Measurements from ENCODE around the gene LIMS2.

The LIMS2 gene

GRCh38 chr2:127655209-127656073, 19.9 kb downstream of the LIMS2 start:
- Histone ChIP-seq H3K36me3 (ENCODE audit: insufficient read depth, insufficient read length, low read length) (peaks cover 33% of the 10 kb centered on the region), H3K27me3 (ENCODE audit: insufficient read depth, insufficient read length) (no peaks in the 10 kb centered on the region), H3K9me3 (ENCODE audit: insufficient read depth, low read length) (no peaks in the 10 kb centered on the region; the same call in 1 of the 2 replicates), H3K4me3 (ENCODE audit: insufficient read length, low read depth) (no peak overlapping the region), H3K9ac (ENCODE audit: insufficient read length, low read depth) (no peak overlapping the region), H3K4me1 (ENCODE audit: insufficient read depth, insufficient read length) (peaks cover 13% of the 10 kb centered on the region)
- no peak for DNase-seq (ENCODE audit: low read depth, low spot score)
- TF ChIP-seq SUZ12 (IDR thresholded peaks at IDR 0.05; ENCODE audit: extremely low read depth, insufficient read depth, insufficient read length) (no peak), ZNF274 (IDR thresholded peaks at IDR 0.05; ENCODE audit: low read depth, low read length) (no peak), YY1 (IDR thresholded peaks at IDR 0.05; ENCODE audit: insufficient read depth, insufficient read length) (no peak)

- Histone ChIP-seq H3K36me3 (ENCODE audit: insufficient read depth, insufficient read length, low read length) (peaks cover 36% of the 10 kb centered on the region), H3K9ac (ENCODE audit: insufficient read length, low read depth) (no peak overlapping the region), H3K4me3 (ENCODE audit: insufficient read length, low read depth) (no peak overlapping the region), H3K4me1 (ENCODE audit: insufficient read depth, insufficient read length) (peaks cover 19% of the 10 kb centered on the region), H3K27me3 (ENCODE audit: insufficient read depth, insufficient read length) (no peaks in the 10 kb centered on the region), H3K9me3 (ENCODE audit: insufficient read depth, low read length) (no peaks in the 10 kb centered on the region; the same call in 1 of the 2 replicates)
- no peak for DNase-seq (ENCODE audit: low read depth, low spot score)
- TF ChIP-seq ZNF274 (IDR thresholded peaks at IDR 0.05; ENCODE audit: low read depth, low read length) (no peak), YY1 (IDR thresholded peaks at IDR 0.05; ENCODE audit: insufficient read depth, insufficient read length) (no peak), SUZ12 (IDR thresholded peaks at IDR 0.05; ENCODE audit: extremely low read depth, insufficient read depth, insufficient read length) (no peak)
Measured at GRCh38 chr2:127654838-127655175, 20.5 kb downstream of the LIMS2 start.

- no peaks in the 10 kb centered on the region for H3K9me3 ChIP-seq (ENCODE audit: insufficient read depth, low read length)
- no peak for TF ChIP-seq YY1 (IDR thresholded peaks at IDR 0.05; ENCODE audit: insufficient read depth, insufficient read length)
- no peak for TF ChIP-seq SUZ12 (IDR thresholded peaks at IDR 0.05; ENCODE audit: extremely low read depth, insufficient read depth, insufficient read length)
- TF ChIP-seq ZNF274 (IDR thresholded peaks at IDR 0.05; ENCODE audit: low read depth, low read length): no peak
Measured at GRCh38 chr2:127654084-127654837, 21.1 kb downstream of the LIMS2 start.

GRCh38 chr2:127653421-127654083, 21.8 kb downstream of the LIMS2 start:
- Histone ChIP-seq H3K4me1 (ENCODE audit: insufficient read depth, insufficient read length) (peaks cover 20% of the 10 kb centered on the region), H3K27me3 (ENCODE audit: insufficient read depth, insufficient read length) (no peaks in the 10 kb centered on the region), H3K9ac (ENCODE audit: insufficient read length, low read depth) (no peak overlapping the region), H3K36me3 (ENCODE audit: insufficient read depth, insufficient read length, low read length) (peaks cover 34% of the 10 kb centered on the region), H3K4me3 (ENCODE audit: insufficient read length, low read depth) (no peak overlapping the region), H3K9me3 (ENCODE audit: insufficient read depth, low read length) (no peaks in the 10 kb centered on the region)
- no peak for DNase-seq (ENCODE audit: low read depth, low spot score)
- no peak for TF ChIP-seq YY1 (IDR thresholded peaks at IDR 0.05; ENCODE audit: insufficient read depth, insufficient read length)

More at GRCh38 chr2:127654084-127654837, 21.1 kb downstream of the LIMS2 start:
- Histone ChIP-seq H3K4me1 (ENCODE audit: insufficient read depth, insufficient read length) (peaks cover 23% of the 10 kb centered on the region), H3K27me3 (ENCODE audit: insufficient read depth, insufficient read length) (no peaks in the 10 kb centered on the region), H3K4me3 (ENCODE audit: insufficient read length, low read depth) (no peak overlapping the region), H3K9ac (ENCODE audit: insufficient read length, low read depth) (no peak overlapping the region), H3K36me3 (ENCODE audit: insufficient read depth, insufficient read length, low read length) (peaks cover 36% of the 10 kb centered on the region)
- DNase-seq (ENCODE audit: low read depth, low spot score): no peak

GRCh38 chr2:127652786-127653357, 22.5 kb downstream of the LIMS2 start:
- Histone ChIP-seq H3K4me1 (ENCODE audit: insufficient read depth, insufficient read length) (peaks cover 25% of the 10 kb centered on the region), H3K9ac (ENCODE audit: insufficient read length, low read depth) (no peak overlapping the region), H3K36me3 (ENCODE audit: insufficient read depth, insufficient read length, low read length) (peaks cover 34% of the 10 kb centered on the region), H3K9me3 (ENCODE audit: insufficient read depth, low read length) (no peaks in the 10 kb centered on the region), H3K4me3 (ENCODE audit: insufficient read length, low read depth) (no peak overlapping the region), H3K27me3 (ENCODE audit: insufficient read depth, insufficient read length) (no peaks in the 10 kb centered on the region)
- DNase-seq (ENCODE audit: low read depth, low spot score): no peak
- TF ChIP-seq YY1 (IDR thresholded peaks at IDR 0.05; ENCODE audit: insufficient read depth, insufficient read length) (no peak), SUZ12 (IDR thresholded peaks at IDR 0.05; ENCODE audit: extremely low read depth, insufficient read depth, insufficient read length) (no peak), ZNF274 (IDR thresholded peaks at IDR 0.05; ENCODE audit: low read depth, low read length) (no peak)

- H3K9ac ChIP-seq (ENCODE audit: insufficient read length, low read depth): no peak overlapping the region
- DNase-seq (ENCODE audit: low read depth, low spot score): no peak
- no peak overlapping the region for H3K4me3 ChIP-seq (ENCODE audit: insufficient read length, low read depth)
- peaks cover 32% of the 10 kb centered on the region for H3K4me1 ChIP-seq (ENCODE audit: insufficient read depth, insufficient read length)
- no peaks in the 10 kb centered on the region for H3K9me3 ChIP-seq (ENCODE audit: insufficient read depth, low read length)
- no peak for TF ChIP-seq SUZ12 (IDR thresholded peaks at IDR 0.05; ENCODE audit: extremely low read depth, insufficient read depth, insufficient read length)
- no peak for TF ChIP-seq ZNF274 (IDR thresholded peaks at IDR 0.05; ENCODE audit: low read depth, low read length)
- no peak for TF ChIP-seq YY1 (IDR thresholded peaks at IDR 0.05; ENCODE audit: insufficient read depth, insufficient read length)
- H3K27me3 ChIP-seq (ENCODE audit: insufficient read depth, insufficient read length): no peaks in the 10 kb centered on the region
- H3K36me3 ChIP-seq (ENCODE audit: insufficient read depth, insufficient read length, low read length): peaks cover 30% of the 10 kb centered on the region
Measured at GRCh38 chr2:127651971-127652550, 23.3 kb downstream of the LIMS2 start.

All from NT2/D1 (cell line).